ENCODE measurements around the gene SLC49A3. TPM values are rescaled to one million over a fixed set of nuclear protein-coding genes. Genes with fewer than 3 reads are reported as not detected.

Gene SLC49A3
- total RNA-seq, 1 experiment from 2014 or later = not detected

GRCh38 chr4:683982-684622 is 4.8 kb downstream of the SLC49A3 start:
- peaks cover 23% of the 10 kb centered on the region for H3K4me1 ChIP-seq (ENCODE audit: insufficient read depth, low read length)
- peak; percentile 49 for DNase-seq
- H3F3A ChIP-seq (ENCODE audit: low read length, unreplicated experiment) = no peaks in the 10 kb centered on the region
- no peak overlapping the region for H2AFZ ChIP-seq (ENCODE audit: low read length)
- TF ChIP-seq EZH2phosphoT487 (IDR thresholded peaks at IDR 0.05; ENCODE audit: borderline replicate concordance, low read length) = no peak
- peak; percentile 67 for TF ChIP-seq CTCF (conservative IDR thresholded peaks at IDR 0.05; ENCODE audit: low read depth, low read length)
- no peaks in the 10 kb centered on the region for H3K79me2 ChIP-seq (ENCODE audit: low read length)
- intact Hi-C loops (cut with micrococcal nuclease) = no loop called here
- H3K4me3 ChIP-seq (ENCODE audit: low read length) = no peak overlapping the region
- no peaks in the 10 kb centered on the region for H3K36me3 ChIP-seq (ENCODE audit: low read depth, low read length)
- H4K20me1 ChIP-seq (ENCODE audit: low read length) = no peaks in the 10 kb centered on the region
- ChIA-PET CTCF (no interaction called here), POLR2A (ENCODE audit: unreplicated experiment) (no interaction called here)
- no peak for ATAC-seq
- no peak overlapping the region for H3K4me2 ChIP-seq (ENCODE audit: low read length)
- H3K27ac ChIP-seq (ENCODE audit: low read length) = no peak overlapping the region
- no peaks in the 10 kb centered on the region for H3K9me2 ChIP-seq (replicated peaks; ENCODE audit: low read length)
- H3K9ac ChIP-seq (ENCODE audit: low read length) = no peak overlapping the region
- H3K9me3 ChIP-seq (ENCODE audit: low read length) = no peaks in the 10 kb centered on the region
- H3K27me3 ChIP-seq (ENCODE audit: low read length) = no peaks in the 10 kb centered on the region
- no TSS peak for BruUV-seq (replicated peaks)

- no peak for DNase-seq
- Histone ChIP-seq H3K4me1 (ENCODE audit: insufficient read depth, low read length) (peaks cover 23% of the 10 kb centered on the region), H3K79me2 (ENCODE audit: low read length) (no peaks in the 10 kb centered on the region), H3K4me2 (ENCODE audit: low read length) (no peak overlapping the region), H3K27me3 (ENCODE audit: low read length) (no peaks in the 10 kb centered on the region), H3K9me2 (replicated peaks; ENCODE audit: low read length) (no peaks in the 10 kb centered on the region), H4K20me1 (ENCODE audit: low read length) (no peaks in the 10 kb centered on the region), H3F3A (ENCODE audit: low read length, unreplicated experiment) (no peaks in the 10 kb centered on the region), H3K4me3 (ENCODE audit: low read length) (no peak overlapping the region), H3K9me3 (ENCODE audit: low read length) (no peaks in the 10 kb centered on the region), H3K36me3 (ENCODE audit: low read depth, low read length) (no peaks in the 10 kb centered on the region), H3K9ac (ENCODE audit: low read length) (no peak overlapping the region), H3K27ac (ENCODE audit: low read length) (no peak overlapping the region), H2AFZ (ENCODE audit: low read length) (no peak overlapping the region)
- CTCF ChIA-PET = no interaction called here
- POLR2A ChIA-PET (ENCODE audit: unreplicated experiment) = no interaction called here
- no peak for TF ChIP-seq EZH2phosphoT487 (IDR thresholded peaks at IDR 0.05; ENCODE audit: borderline replicate concordance, low read length)
- no peak for TF ChIP-seq CTCF (conservative IDR thresholded peaks at IDR 0.05; ENCODE audit: low read depth, low read length)
- TF ChIP-seq EZH2 (IDR thresholded peaks at IDR 0.05; ENCODE audit: low read length, unreplicated experiment) = no peak
- no peak for ATAC-seq
- BruUV-seq (replicated peaks) = no TSS peak
- intact Hi-C loops (cut with micrococcal nuclease) = no loop called here
These were observed 5.6 kb downstream of the SLC49A3 start for GRCh38 chr4:683247-683897.

GRCh38 chr4:682490-683172 is 6.3 kb downstream of the SLC49A3 start:
- Histone ChIP-seq H3K4me2 (ENCODE audit: low read length) (peak overlapping the region; percentile 84), H3K79me2 (ENCODE audit: low read length) (no peaks in the 10 kb centered on the region), H3K4me3 (ENCODE audit: low read length) (no peak overlapping the region; the same call in 1 of the 2 replicates), H3K9me3 (ENCODE audit: low read length) (no peaks in the 10 kb centered on the region), H3K36me3 (ENCODE audit: low read depth, low read length) (no peaks in the 10 kb centered on the region), H3K4me1 (ENCODE audit: insufficient read depth, low read length) (peaks cover 24% of the 10 kb centered on the region), H3K9me2 (replicated peaks; ENCODE audit: low read length) (no peaks in the 10 kb centered on the region), H3K9ac (ENCODE audit: low read length) (no peak overlapping the region), H4K20me1 (ENCODE audit: low read length) (no peaks in the 10 kb centered on the region), H2AFZ (ENCODE audit: low read length) (no peak overlapping the region), H3K27ac (ENCODE audit: low read length) (no peak overlapping the region), H3K27me3 (ENCODE audit: low read length) (no peaks in the 10 kb centered on the region), H3F3A (ENCODE audit: low read length, unreplicated experiment) (no peaks in the 10 kb centered on the region)
- POLR2A ChIA-PET (ENCODE audit: unreplicated experiment) = no interaction called here
- BruUV-seq (replicated peaks) = no TSS peak
- CTCF ChIA-PET = no interaction called here
- ATAC-seq (no peak), DNase-seq (no peak)
- intact Hi-C loops (cut with micrococcal nuclease) = no loop called here
- TF ChIP-seq CTCF (conservative IDR thresholded peaks at IDR 0.05; ENCODE audit: low read depth, low read length) (no peak), EZH2 (IDR thresholded peaks at IDR 0.05; ENCODE audit: low read length, unreplicated experiment) (no peak), EZH2phosphoT487 (IDR thresholded peaks at IDR 0.05; ENCODE audit: borderline replicate concordance, low read length) (no peak)
